PFSK-1 (cell line): Measurements from ENCODE around the gene SCARB1.

Experiments
- POLR2AphosphoS5 ChIP-seq: IDR thresholded peaks from 2 replicates; pipeline ENCODE4 v1.6.1; 2012; ENCODE audit warnings: low read depth, mild to moderate bottlenecking, control low read depth, low read length, moderate library complexity
- REST ChIP-seq, 2 experiments: IDR thresholded peaks; 2 replicates each; pipeline versions ENCODE4 v1.6.1 to v1.8.0; 2011 to 2012; ENCODE audit warnings: low read depth in 2 of 2, low read length in 2 of 2, control low read depth in 1 of 2, inconsistent platforms in 1 of 2, mild to moderate bottlenecking in 1 of 2, moderate library complexity in 1 of 2; ENCODE audit not compliant: insufficient read depth in 1 of 2
- TAF1 ChIP-seq: IDR thresholded peaks from 2 replicates; pipeline ENCODE4 v1.6.1; 2012; ENCODE audit warnings: low read length, control low read depth, borderline replicate concordance; ENCODE audit not compliant: insufficient read depth

GRCh38 chr12:124762384-124762783, 101.3 kb downstream of the SCARB1 start:
- TF ChIP-seq TAF1, result no peak
- no peak for TF ChIP-seq POLR2AphosphoS5
- TF ChIP-seq REST (IDR thresholded peaks at IDR 0.05; ENCODE audit: insufficient read depth in 1 of 2, low read depth in 2 of 2, low read length in 2 of 2), result no peak
